GM08714 (cell line): ENCODE measurements around the gene NOS1AP.

Experiments used
- H3K4me3 ChIP-seq: fragments of 200-500 bp; sonication (Bioruptor generic); 2 replicates; pipeline ENCODE4 v1.5.1; 2014; ENCODE audit warnings: mild to moderate bottlenecking, low read length, inconsistent platforms
- ZNF274 ChIP-seq: IDR thresholded peaks from 2 replicates; pipeline ENCODE4 v1.6.1; 2012; ENCODE audit warnings: mild to moderate bottlenecking, low read depth, low read length

NOS1AP gene

GRCh38 chr1:162386292-162387225 lies 317.1 kb downstream of the NOS1AP start:
- no peak for TF ChIP-seq ZNF274
- H3K4me3 ChIP-seq, result no peak overlapping the region

- no peak for TF ChIP-seq ZNF274
- no peak overlapping the region for H3K4me3 ChIP-seq
Measured at GRCh38 chr1:162387226-162388082, 318.0 kb downstream of the NOS1AP start.

GRCh38 chr1:162388083-162388594 lies 318.6 kb downstream of the NOS1AP start:
- H3K4me3 ChIP-seq, result no peak overlapping the region
- no peak for TF ChIP-seq ZNF274

- no peak overlapping the region for H3K4me3 ChIP-seq
- no peak for TF ChIP-seq ZNF274
Measured at GRCh38 chr1:162388615-162389014, 319.1 kb downstream of the NOS1AP start.

- TF ChIP-seq ZNF274, result no peak
- H3K4me3 ChIP-seq, result no peak overlapping the region
Measured at GRCh38 chr1:162389021-162389818, 319.7 kb downstream of the NOS1AP start.

- no peak for TF ChIP-seq ZNF274
- no peak overlapping the region for H3K4me3 ChIP-seq
Measured at GRCh38 chr1:162389971-162390370, 320.5 kb downstream of the NOS1AP start.

- no peak overlapping the region for H3K4me3 ChIP-seq
- TF ChIP-seq ZNF274, result no peak
Measured at GRCh38 chr1:162390396-162391185, 321.1 kb downstream of the NOS1AP start.

- H3K4me3 ChIP-seq, result no peak overlapping the region
- no peak for TF ChIP-seq ZNF274
Measured at GRCh38 chr1:162391790-162392563, 322.5 kb downstream of the NOS1AP start.

GRCh38 chr1:162396201-162396906 lies 326.9 kb downstream of the NOS1AP start:
- no peak overlapping the region for H3K4me3 ChIP-seq
- no peak for TF ChIP-seq ZNF274

- no peak overlapping the region for H3K4me3 ChIP-seq
- no peak for TF ChIP-seq ZNF274
Measured at GRCh38 chr1:162397039-162397448, 327.6 kb downstream of the NOS1AP start.

GRCh38 chr1:162397943-162398560 lies 328.6 kb downstream of the NOS1AP start:
- H3K4me3 ChIP-seq, result no peak overlapping the region
- no peak for TF ChIP-seq ZNF274
